RWPE1 (cell line): ENCODE results near the gene BTBD9.

Experiments used
- CTCF ChIA-PET: fragments of 350-600 bp; sonication (Branson Sonifier 250); formaldehyde crosslinking; extraction: SDS; loops from one replicate; lab custom pipeline; 2021; lab: Yijun Ruan, JAX
- POLR2A ChIA-PET: fragments of 400-600 bp; formaldehyde crosslinking; extraction: SDS; loops from one replicate; lab custom pipeline; 2020; ENCODE audit warnings: antibody characterized with exemption; ENCODE audit not compliant: low non-redundant PET; lab: Yijun Ruan, JAX
- DNase-seq: peaks from one replicate; pipeline ENCODE4 v3.0.0; 2012; ENCODE audit warnings: low spot score
- H3K27ac ChIP-seq: fragments of 450-650 bp; 2 replicates; pipeline ENCODE4 v1.5.1; 2017
- CTCF ChIP-seq: fragments of 450-650 bp; conservative IDR thresholded peaks from 2 replicates; pipeline ENCODE4 v1.5.1; 2017; ENCODE audit warnings: low read depth, mild to moderate bottlenecking

The BTBD9 gene

GRCh38 chr6:38603966-38604365 is 35.8 kb downstream of the BTBD9 start:
- H3K27ac ChIP-seq = no peak overlapping the region
- ChIA-PET POLR2A (no interaction called here), CTCF (interaction anchor here (0.6 kb wide), 1 partner anchor 300 kb away, joined by 3 read pairs; no protein-coding TSS in a partner anchor)
- no peak for DNase-seq
- TF ChIP-seq CTCF = no peak

GRCh38 chr6:38603496-38603895 is 36.2 kb downstream of the BTBD9 start:
- no peak for TF ChIP-seq CTCF
- no peak for DNase-seq
- no peak overlapping the region for H3K27ac ChIP-seq

GRCh38 chr6:38599966-38600550 is 39.7 kb downstream of the BTBD9 start:
- no peak for TF ChIP-seq CTCF
- no peak overlapping the region for H3K27ac ChIP-seq
- ChIA-PET POLR2A (no interaction called here), CTCF (interaction anchor here (1.3 kb wide), 1 partner anchor 86 kb away, joined by 3 read pairs; no protein-coding TSS in a partner anchor)
- no peak for DNase-seq

More at GRCh38 chr6:38603496-38603895, 36.2 kb downstream of the BTBD9 start:
- CTCF ChIA-PET = no interaction called here
- POLR2A ChIA-PET = no interaction called here

- CTCF ChIA-PET = interaction anchor here (1.3 kb wide), 1 partner anchor 85 kb away, joined by 3 read pairs; no protein-coding TSS in a partner anchor
- no peak for TF ChIP-seq CTCF
These were observed 40.5 kb downstream of the BTBD9 start for GRCh38 chr6:38599261-38599660.

GRCh38 chr6:38593998-38594665 is 45.6 kb downstream of the BTBD9 start:
- no peak overlapping the region for H3K27ac ChIP-seq
- no peak for DNase-seq
- POLR2A ChIA-PET = no interaction called here
- no peak for TF ChIP-seq CTCF
- CTCF ChIA-PET = no interaction called here

More at GRCh38 chr6:38599261-38599660, 40.5 kb downstream of the BTBD9 start:
- POLR2A ChIA-PET = no interaction called here
- DNase-seq = no peak
- no peak overlapping the region for H3K27ac ChIP-seq

GRCh38 chr6:38593409-38593808 is 46.3 kb downstream of the BTBD9 start:
- ChIA-PET POLR2A (no interaction called here), CTCF (no interaction called here)
- no peak overlapping the region for H3K27ac ChIP-seq
- DNase-seq = no peak
- TF ChIP-seq CTCF = no peak
